HUES48 (cell line): ENCODE data around the gene TGFBI.

Experiments used
- H3K27ac ChIP-seq: one replicate; pipeline ENCODE4 v1.7.0; 2013; ENCODE audit warnings: low read depth, low read length, inconsistent platforms
- H3K27me3 ChIP-seq: 2 replicates; pipeline ENCODE4 v1.6.1; 2013; ENCODE audit warnings: mild to moderate bottlenecking, low read length; ENCODE audit not compliant: control insufficient read depth, insufficient read depth
- H3K36me3 ChIP-seq: 2 replicates; pipeline ENCODE4 v1.6.1; 2013; ENCODE audit warnings: low read length; ENCODE audit not compliant: control insufficient read depth, insufficient read depth
- H3K4me1 ChIP-seq: 2 replicates; pipeline ENCODE4 v1.6.1; 2013; ENCODE audit warnings: mild to moderate bottlenecking, low read length; ENCODE audit not compliant: control insufficient read depth, insufficient read depth
- H3K4me3 ChIP-seq: 2 replicates; pipeline ENCODE4 v1.5.1; 2013; ENCODE audit warnings: mild to moderate bottlenecking, low read depth, low read length
- H3K9ac ChIP-seq: 2 replicates; pipeline ENCODE4 v1.6.1; 2013; ENCODE audit warnings: mild to moderate bottlenecking, low read depth, low read length, moderate library complexity
- H3K9me3 ChIP-seq: 2 replicates; pipeline ENCODE4 v1.6.1; 2013; ENCODE audit warnings: low read length; ENCODE audit not compliant: control insufficient read depth, insufficient read depth

The TGFBI gene

GRCh38 chr5:136046246-136046645, 17.5 kb downstream of the TGFBI start:
- H3K27me3 ChIP-seq: no peaks in the 10 kb centered on the region
- no peak overlapping the region for H3K27ac ChIP-seq
- H3K4me1 ChIP-seq: 0 out of 2 replicates have a peak, but pooled peaks cover 6% of the 10 kb centered on the region

GRCh38 chr5:136047858-136048257, 19.1 kb downstream of the TGFBI start:
- H3K9ac ChIP-seq: no peak overlapping the region
- H3K36me3 ChIP-seq: no peaks in the 10 kb centered on the region
- no peaks in the 10 kb centered on the region for H3K9me3 ChIP-seq
- H3K4me3 ChIP-seq: no peak overlapping the region
- no peak overlapping the region for H3K27ac ChIP-seq
- H3K4me1 ChIP-seq: no peaks in the 10 kb centered on the region
- H3K27me3 ChIP-seq: no peaks in the 10 kb centered on the region

More at GRCh38 chr5:136046246-136046645, 17.5 kb downstream of the TGFBI start:
- no peak overlapping the region for H3K4me3 ChIP-seq
- no peaks in the 10 kb centered on the region for H3K9me3 ChIP-seq
- no peak overlapping the region for H3K9ac ChIP-seq
- no peaks in the 10 kb centered on the region for H3K36me3 ChIP-seq

- Histone ChIP-seq H3K27ac (no peak overlapping the region), H3K27me3 (no peaks in the 10 kb centered on the region), H3K4me3 (no peak overlapping the region), H3K9me3 (no peaks in the 10 kb centered on the region), H3K9ac (no peak overlapping the region), H3K36me3 (no peaks in the 10 kb centered on the region), H3K4me1 (no peaks in the 10 kb centered on the region)
These were observed 20.2 kb downstream of the TGFBI start for GRCh38 chr5:136048966-136049365.

GRCh38 chr5:136051486-136052220, 22.9 kb downstream of the TGFBI start:
- no peaks in the 10 kb centered on the region for H3K27me3 ChIP-seq
- H3K4me3 ChIP-seq: no peak overlapping the region
- no peaks in the 10 kb centered on the region for H3K9me3 ChIP-seq
- no peaks in the 10 kb centered on the region for H3K36me3 ChIP-seq
- H3K27ac ChIP-seq: no peak overlapping the region
- H3K9ac ChIP-seq: no peak overlapping the region
- no peaks in the 10 kb centered on the region for H3K4me1 ChIP-seq

GRCh38 chr5:136052692-136053335, 24.0 kb downstream of the TGFBI start:
- H3K27ac ChIP-seq: peak overlapping the region; percentile 46
- no peaks in the 10 kb centered on the region for H3K27me3 ChIP-seq
- peaks cover 6% of the 10 kb centered on the region for H3K4me1 ChIP-seq
- no peak overlapping the region for H3K4me3 ChIP-seq
- no peaks in the 10 kb centered on the region for H3K36me3 ChIP-seq
- no peak overlapping the region for H3K9ac ChIP-seq
- no peaks in the 10 kb centered on the region for H3K9me3 ChIP-seq

- H3K4me3 ChIP-seq: no peak overlapping the region
- no peak overlapping the region for H3K9ac ChIP-seq
- H3K4me1 ChIP-seq: peaks cover 11% of the 10 kb centered on the region
- no peaks in the 10 kb centered on the region for H3K9me3 ChIP-seq
- H3K36me3 ChIP-seq: no peaks in the 10 kb centered on the region
- peak overlapping the region; percentile 46 for H3K27ac ChIP-seq
- H3K27me3 ChIP-seq: no peaks in the 10 kb centered on the region
These were observed 24.8 kb downstream of the TGFBI start for GRCh38 chr5:136053336-136054141.

- peaks cover 11% of the 10 kb centered on the region for H3K4me1 ChIP-seq
- H3K27me3 ChIP-seq: no peaks in the 10 kb centered on the region
- H3K27ac ChIP-seq: peak overlapping the region; percentile 7
- H3K4me3 ChIP-seq: no peak overlapping the region
- H3K9ac ChIP-seq: no peak overlapping the region
- no peaks in the 10 kb centered on the region for H3K9me3 ChIP-seq
- H3K36me3 ChIP-seq: no peaks in the 10 kb centered on the region
These were observed 25.6 kb downstream of the TGFBI start for GRCh38 chr5:136054142-136055019.

GRCh38 chr5:136055612-136056309, 27.0 kb downstream of the TGFBI start:
- Histone ChIP-seq H3K4me1 (peaks cover 11% of the 10 kb centered on the region), H3K9me3 (no peaks in the 10 kb centered on the region), H3K27me3 (no peaks in the 10 kb centered on the region), H3K4me3 (no peak overlapping the region), H3K36me3 (no peaks in the 10 kb centered on the region), H3K27ac (no peak overlapping the region), H3K9ac (no peak overlapping the region)

GRCh38 chr5:136056336-136056735, 27.5 kb downstream of the TGFBI start:
- Histone ChIP-seq H3K4me1 (peaks cover 11% of the 10 kb centered on the region), H3K27me3 (no peaks in the 10 kb centered on the region), H3K4me3 (no peak overlapping the region), H3K9ac (no peak overlapping the region), H3K27ac (no peak overlapping the region), H3K9me3 (no peaks in the 10 kb centered on the region), H3K36me3 (no peaks in the 10 kb centered on the region)

GRCh38 chr5:136056771-136057335, 28.1 kb downstream of the TGFBI start:
- Histone ChIP-seq H3K9ac (no peak overlapping the region), H3K9me3 (no peaks in the 10 kb centered on the region), H3K4me3 (no peak overlapping the region), H3K4me1 (peaks cover 11% of the 10 kb centered on the region), H3K27ac (no peak overlapping the region), H3K27me3 (no peaks in the 10 kb centered on the region), H3K36me3 (no peaks in the 10 kb centered on the region)
